ENCODE data around the gene PPT1.

Gene PPT1

GRCh38 chr1:40114400-40114799 lies 17.3 kb upstream of the PPT1 start:
- H3K9me3 ChIP-seq (ENCODE audit: low read length) = no peaks in the 10 kb centered on the region
- H3K36me3 ChIP-seq (ENCODE audit: insufficient read depth, low read length) = no peaks in the 10 kb centered on the region
- no peaks in the 10 kb centered on the region for H3K27me3 ChIP-seq (ENCODE audit: control insufficient read depth in 1 of 2, insufficient read depth in 2 of 2, low read length in 2 of 2)
- no peaks in the 10 kb centered on the region for H3K4me1 ChIP-seq (ENCODE audit: insufficient read depth, low read length)
- H3K9ac ChIP-seq (ENCODE audit: low read length) = no peak overlapping the region
- no peak overlapping the region for H3K27ac ChIP-seq (ENCODE audit: low read depth, low read length)
- H3K4me3 ChIP-seq (ENCODE audit: low read depth in 1 of 2, low read length in 2 of 2) = no peak overlapping the region

GRCh38 chr1:40110389-40110788 lies 13.3 kb upstream of the PPT1 start:
- no peaks in the 10 kb centered on the region for H3K4me1 ChIP-seq (ENCODE audit: insufficient read depth, low read length)
- H3K27ac ChIP-seq (ENCODE audit: low read depth, low read length) = no peak overlapping the region
- no peak overlapping the region for H3K4me3 ChIP-seq (ENCODE audit: low read depth in 1 of 2, low read length in 2 of 2)
- H3K9ac ChIP-seq (ENCODE audit: low read length) = no peak overlapping the region
- no peaks in the 10 kb centered on the region for H3K9me3 ChIP-seq (ENCODE audit: low read length)
- no peaks in the 10 kb centered on the region for H3K36me3 ChIP-seq (ENCODE audit: insufficient read depth, low read length)
- no peaks in the 10 kb centered on the region for H3K27me3 ChIP-seq (ENCODE audit: control insufficient read depth in 1 of 2, insufficient read depth in 2 of 2, low read length in 2 of 2)

GRCh38 chr1:40107290-40107959 lies 10.4 kb upstream of the PPT1 start:
- H3K4me1 ChIP-seq (ENCODE audit: insufficient read depth, low read length) = no peaks in the 10 kb centered on the region
- no peaks in the 10 kb centered on the region for H3K9me3 ChIP-seq (ENCODE audit: low read length)
- no peaks in the 10 kb centered on the region for H3K36me3 ChIP-seq (ENCODE audit: insufficient read depth, low read length)
- H3K27ac ChIP-seq (ENCODE audit: low read depth, low read length) = no peak overlapping the region
- no peak overlapping the region for H3K9ac ChIP-seq (ENCODE audit: low read length)
- no peaks in the 10 kb centered on the region for H3K27me3 ChIP-seq (ENCODE audit: control insufficient read depth in 1 of 2, insufficient read depth in 2 of 2, low read length in 2 of 2)
- no peak overlapping the region for H3K4me3 ChIP-seq (ENCODE audit: low read depth in 1 of 2, low read length in 2 of 2)

GRCh38 chr1:40105028-40105427 lies 8.0 kb upstream of the PPT1 start:
- H3K27me3 ChIP-seq (ENCODE audit: control insufficient read depth in 1 of 2, insufficient read depth in 2 of 2, low read length in 2 of 2) = no peaks in the 10 kb centered on the region
- H3K27ac ChIP-seq (ENCODE audit: low read depth, low read length) = no peak overlapping the region
- H3K4me3 ChIP-seq (ENCODE audit: low read depth in 1 of 2, low read length in 2 of 2) = no peak overlapping the region
- no peaks in the 10 kb centered on the region for H3K36me3 ChIP-seq (ENCODE audit: insufficient read depth, low read length)
- H3K4me1 ChIP-seq (ENCODE audit: insufficient read depth, low read length) = no peaks in the 10 kb centered on the region
- no peak overlapping the region for H3K9ac ChIP-seq (ENCODE audit: low read length)
- no peaks in the 10 kb centered on the region for H3K9me3 ChIP-seq (ENCODE audit: low read length)

- H3K9me3 ChIP-seq (ENCODE audit: low read length) = no peaks in the 10 kb centered on the region
- H3K4me3 ChIP-seq (ENCODE audit: low read depth in 1 of 2, low read length in 2 of 2) = no peak overlapping the region
- no peak overlapping the region for H3K27ac ChIP-seq (ENCODE audit: low read depth, low read length)
- H3K36me3 ChIP-seq (ENCODE audit: insufficient read depth, low read length) = no peaks in the 10 kb centered on the region
- no peaks in the 10 kb centered on the region for H3K4me1 ChIP-seq (ENCODE audit: insufficient read depth, low read length)
- H3K9ac ChIP-seq (ENCODE audit: low read length) = no peak overlapping the region
- H3K27me3 ChIP-seq (ENCODE audit: control insufficient read depth in 1 of 2, insufficient read depth in 2 of 2, low read length in 2 of 2) = no peaks in the 10 kb centered on the region
Measured at GRCh38 chr1:40102896-40103295, 5.8 kb upstream of the PPT1 start.

- Histone ChIP-seq H3K27me3 (ENCODE audit: control insufficient read depth in 1 of 2, insufficient read depth in 2 of 2, low read length in 2 of 2) (no peaks in the 10 kb centered on the region), H3K36me3 (ENCODE audit: insufficient read depth, low read length) (no peaks in the 10 kb centered on the region), H3K27ac (ENCODE audit: low read depth, low read length) (no peak overlapping the region), H3K9ac (ENCODE audit: low read length) (no peak overlapping the region), H3K9me3 (ENCODE audit: low read length) (no peaks in the 10 kb centered on the region), H3K4me3 (ENCODE audit: low read depth in 1 of 2, low read length in 2 of 2) (no peak overlapping the region), H3K4me1 (ENCODE audit: insufficient read depth, low read length) (peaks cover 5% of the 10 kb centered on the region)
Measured at GRCh38 chr1:40102038-40102437, 5.0 kb upstream of the PPT1 start.

GRCh38 chr1:40096646-40096976 lies 441 bp downstream of the PPT1 start:
- Histone ChIP-seq H3K4me1 (ENCODE audit: insufficient read depth, low read length) (peaks cover 15% of the 10 kb centered on the region), H3K27ac (ENCODE audit: low read depth, low read length) (peak overlapping the region; percentile 77), H3K9ac (ENCODE audit: low read length) (peak overlapping the region; percentile 20), H3K27me3 (ENCODE audit: control insufficient read depth in 1 of 2, insufficient read depth in 2 of 2, low read length in 2 of 2) (no peaks in the 10 kb centered on the region), H3K36me3 (ENCODE audit: insufficient read depth, low read length) (peaks cover 4% of the 10 kb centered on the region), H3K9me3 (ENCODE audit: low read length) (no peaks in the 10 kb centered on the region), H3K4me3 (ENCODE audit: low read depth in 1 of 2, low read length in 2 of 2) (peak overlapping the region; percentile 72 to 81)

GRCh38 chr1:40095806-40096205 lies 1.2 kb downstream of the PPT1 start:
- Histone ChIP-seq H3K36me3 (ENCODE audit: insufficient read depth, low read length) (peaks cover 10% of the 10 kb centered on the region), H3K27ac (ENCODE audit: low read depth, low read length) (no peak overlapping the region), H3K9ac (ENCODE audit: low read length) (no peak overlapping the region)

GRCh38 chr1:40094466-40095110 lies 2.5 kb downstream of the PPT1 start:
- peaks cover 15% of the 10 kb centered on the region for H3K4me1 ChIP-seq (ENCODE audit: insufficient read depth, low read length)
- H3K27ac ChIP-seq (ENCODE audit: low read depth, low read length) = no peak overlapping the region
- H3K36me3 ChIP-seq (ENCODE audit: insufficient read depth, low read length) = peaks cover 15% of the 10 kb centered on the region
- no peaks in the 10 kb centered on the region for H3K27me3 ChIP-seq (ENCODE audit: control insufficient read depth in 1 of 2, insufficient read depth in 2 of 2, low read length in 2 of 2)
- H3K9me3 ChIP-seq (ENCODE audit: low read length) = no peaks in the 10 kb centered on the region
- H3K4me3 ChIP-seq (ENCODE audit: low read depth in 1 of 2, low read length in 2 of 2) = no peak overlapping the region
- H3K9ac ChIP-seq (ENCODE audit: low read length) = no peak overlapping the region

More at GRCh38 chr1:40095806-40096205, 1.2 kb downstream of the PPT1 start:
- Histone ChIP-seq H3K27me3 (ENCODE audit: control insufficient read depth in 1 of 2, insufficient read depth in 2 of 2, low read length in 2 of 2) (no peaks in the 10 kb centered on the region), H3K4me1 (ENCODE audit: insufficient read depth, low read length) (peaks cover 15% of the 10 kb centered on the region), H3K4me3 (ENCODE audit: low read depth in 1 of 2, low read length in 2 of 2) (no peak overlapping the region), H3K9me3 (ENCODE audit: low read length) (no peaks in the 10 kb centered on the region)

- H3K27me3 ChIP-seq (ENCODE audit: control insufficient read depth in 1 of 2, insufficient read depth in 2 of 2, low read length in 2 of 2) = no peaks in the 10 kb centered on the region
- H3K4me3 ChIP-seq (ENCODE audit: low read depth in 1 of 2, low read length in 2 of 2) = no peak overlapping the region
- H3K9me3 ChIP-seq (ENCODE audit: low read length) = no peaks in the 10 kb centered on the region
- peaks cover 15% of the 10 kb centered on the region for H3K4me1 ChIP-seq (ENCODE audit: insufficient read depth, low read length)
- H3K9ac ChIP-seq (ENCODE audit: low read length) = no peak overlapping the region
- no peak overlapping the region for H3K27ac ChIP-seq (ENCODE audit: low read depth, low read length)
- peaks cover 26% of the 10 kb centered on the region for H3K36me3 ChIP-seq (ENCODE audit: insufficient read depth, low read length)
Measured at GRCh38 chr1:40092706-40093639, 4.1 kb downstream of the PPT1 start.

- Histone ChIP-seq H3K4me1 (ENCODE audit: insufficient read depth, low read length) (peaks cover 9% of the 10 kb centered on the region), H3K9ac (ENCODE audit: low read length) (no peak overlapping the region), H3K27ac (ENCODE audit: low read depth, low read length) (no peak overlapping the region), H3K27me3 (ENCODE audit: control insufficient read depth in 1 of 2, insufficient read depth in 2 of 2, low read length in 2 of 2) (no peaks in the 10 kb centered on the region), H3K36me3 (ENCODE audit: insufficient read depth, low read length) (peaks cover 33% of the 10 kb centered on the region), H3K4me3 (ENCODE audit: low read depth in 1 of 2, low read length in 2 of 2) (no peak overlapping the region), H3K9me3 (ENCODE audit: low read length) (no peaks in the 10 kb centered on the region)
Measured at GRCh38 chr1:40092241-40092640, 4.8 kb downstream of the PPT1 start.
